ENCODE measurements around the gene HOXC9.

GRCh38 chr12:53965281-53966084 is 34.5 kb upstream of the HOXC9 start:
- no peak for TF ChIP-seq CTCF (conservative IDR thresholded peaks at IDR 0.05; ENCODE audit: low read depth, low read length)
- no peak for TF ChIP-seq POLR2A (IDR thresholded peaks at IDR 0.05; ENCODE audit: low read depth, low read length)
- TF ChIP-seq RCOR1 (IDR thresholded peaks at IDR 0.05; ENCODE audit: insufficient replicate concordance, low read length) = no peak
- no peak for TF ChIP-seq SMC3 (IDR thresholded peaks at IDR 0.05; ENCODE audit: low read depth, low read length)
- TF ChIP-seq MXI1 (IDR thresholded peaks at IDR 0.05; ENCODE audit: borderline replicate concordance, low read depth, low read length) = no peak
- no peak for TF ChIP-seq RAD21 (IDR thresholded peaks at IDR 0.05; ENCODE audit: low read length)
- no peak for TF ChIP-seq FOS (IDR thresholded peaks at IDR 0.05; ENCODE audit: low read depth, low read length)
- TF ChIP-seq BHLHE40 (IDR thresholded peaks at IDR 0.05; ENCODE audit: low read depth, low read length) = no peak
- no peak for TF ChIP-seq CHD1 (IDR thresholded peaks at IDR 0.05; ENCODE audit: low read depth, low read length)
- TF ChIP-seq ELK1 (IDR thresholded peaks at IDR 0.05; ENCODE audit: borderline replicate concordance, low read depth, low read length) = no peak
